ENCODE data around the gene PRKD1.

GRCh38 chr14:29773990-29774389, 153.7 kb downstream of the PRKD1 start:
- no peak for TF ChIP-seq CTCF (conservative IDR thresholded peaks at IDR 0.05 in 1 of 2, IDR thresholded peaks at IDR 0.05 in 1 of 2; ENCODE audit: low read depth in 1 of 2, low read length in 2 of 2)
- no peak for TF ChIP-seq EZH2 (IDR thresholded peaks at IDR 0.05; ENCODE audit: low read length, missing control alignments)
